Transverse colon (tissue), 4 donors: ENCODE data around the gene ZNF860. TPM values are rescaled to one million over a fixed set of nuclear protein-coding genes. Genes with fewer than 3 reads are reported as not detected.

Experiments
- DNase-seq: peaks from one replicate; pipeline ENCODE4 v3.0.0-alpha.2; 2019
- H3K27ac ChIP-seq, 4 donors: fragments of 200-600 bp; sonication (generic); 2 replicates each; pipeline ENCODE4 v1.5.1; 2016 to 2018; ENCODE audit warnings: inconsistent platforms in 4 of 4
- H3K27me3 ChIP-seq: fragments of 200-600 bp; sonication (generic); 2 replicates; pipeline ENCODE4 v1.5.1; 2017; ENCODE audit warnings: inconsistent platforms
- H3K36me3 ChIP-seq, 4 donors: fragments of 200-600 bp; sonication (generic); 2 replicates each; pipeline ENCODE4 v1.5.1; 2017 to 2019; ENCODE audit warnings: inconsistent platforms in 4 of 4
- H3K4me1 ChIP-seq, 4 donors: fragments of 200-600 bp; sonication (generic); 2 replicates each; pipeline ENCODE4 v1.5.1; 2017 to 2020; ENCODE audit warnings: inconsistent platforms in 4 of 4
- H3K4me3 ChIP-seq, 4 donors: fragments of 200-600 bp; sonication (generic); 1 replicate in 1 of 4; 2 replicates in 3 of 4; pipeline versions ENCODE4 v1.5.1 to v1.6.1; 2017 to 2019; ENCODE audit warnings: inconsistent platforms in 4 of 4
- H3K9me3 ChIP-seq, 2 donors: fragments of 200-600 bp; sonication (generic); 2 replicates each; pipeline ENCODE4 v1.5.1; 2017 to 2019; ENCODE audit warnings: inconsistent platforms in 2 of 2
- EP300 ChIP-seq: sonication (generic); formaldehyde crosslinking; IDR thresholded peaks from one replicate; pipeline ENCODE4 v1.6.1; 2017; ENCODE audit warnings: antibody characterized with exemption, low read depth
- POLR2A ChIP-seq: fragments of 450-650 bp; IDR thresholded peaks from one replicate; pipeline ENCODE4 v1.6.1; 2016; ENCODE audit warnings: antibody characterized with exemption, mild to moderate bottlenecking, moderate library complexity
- POLR2AphosphoS5 ChIP-seq, 3 donors: sonication (generic); formaldehyde crosslinking; IDR thresholded peaks; one replicate each; pipeline ENCODE4 v1.6.1; 2016; ENCODE audit warnings: antibody characterized with exemption in 3 of 3
- WGBS, 2 donors: methylation state at CpG; one replicate each; pipeline ENCODE4 v1.1.5; 2018; ENCODE audit warnings: low coverage in 1 of 2; 5-methylcytosine and 5-hydroxymethylcytosine counted together
- in situ Hi-C, 4 donors: fragments of 200-750 bp; cut with MboI; loops; one replicate each; pipeline versions ENCODE4 v1.15.0 to v1.15.1; 2017; ENCODE audit warnings: low sequenced_read_pairs in 3 of 4, low pct_ligation_motif_present in 1 of 4, low pct_unique_long_range_greater_than_20kb in 1 of 4
- intact Hi-C: fragments of 100-400 bp; cut with DNase I; formaldehyde crosslinking; loops from one replicate; pipeline ENCODE4 v1.15.1; 2023; ENCODE audit warnings: low total_unique reads
- small RNA-seq, 4 donors: library from RNA; depleted of rRNA; stranded (forward); fragments of <200 nt; gene quantifications; one replicate each; pipeline ENCODE3, GENCODE V24; 2016
- total RNA-seq, 4 donors: library from RNA; depleted of rRNA; stranded (reverse); fragments of >200 nt; gene quantifications; one replicate each; pipeline ENCODE4 v1.1.0, GENCODE V29; 2016
- TF ChIP-seq, protein P1 (sequence below), 5 experiments: fragments of 200-600 bp in 3 of 5; fragments of 450-650 bp in 2 of 5; sonication (generic) in 3 of 5; IDR thresholded peaks; 1 replicate in 2 of 5; 2 replicates in 3 of 5; pipeline ENCODE4 v1.5.1; 2016 to 2017; ENCODE audit warnings: antibody characterized with exemption in 5 of 5, inconsistent platforms in 3 of 5, mild to moderate bottlenecking in 2 of 5, moderate library complexity in 1 of 5

Gene ZNF860
- total RNA-seq, 4 donors from 2014 or later, result 0.41 to 5.4 (median 1.6) TPM; not detected in 1

DNA sequence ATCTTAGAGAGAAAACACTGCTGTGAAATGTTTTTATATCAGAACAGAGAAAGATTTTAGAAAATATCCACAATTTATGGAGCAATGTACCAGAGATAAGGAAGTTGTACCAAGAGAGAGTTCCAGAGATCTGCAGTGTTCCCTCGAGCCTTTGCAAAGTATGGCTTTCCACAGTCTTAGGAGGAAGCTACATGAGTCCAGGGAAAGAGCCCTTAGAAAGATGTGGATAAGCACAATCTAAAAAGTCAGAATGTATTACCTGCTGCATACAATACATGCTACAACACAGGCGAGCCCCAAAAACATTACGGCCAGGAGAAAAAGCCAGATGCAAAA lies 56.4 kb downstream of the ZNF860 start:
- TF ChIP-seq EP300 (no peak), POLR2A (no peak)
- TF ChIP-seq, protein P1, sequence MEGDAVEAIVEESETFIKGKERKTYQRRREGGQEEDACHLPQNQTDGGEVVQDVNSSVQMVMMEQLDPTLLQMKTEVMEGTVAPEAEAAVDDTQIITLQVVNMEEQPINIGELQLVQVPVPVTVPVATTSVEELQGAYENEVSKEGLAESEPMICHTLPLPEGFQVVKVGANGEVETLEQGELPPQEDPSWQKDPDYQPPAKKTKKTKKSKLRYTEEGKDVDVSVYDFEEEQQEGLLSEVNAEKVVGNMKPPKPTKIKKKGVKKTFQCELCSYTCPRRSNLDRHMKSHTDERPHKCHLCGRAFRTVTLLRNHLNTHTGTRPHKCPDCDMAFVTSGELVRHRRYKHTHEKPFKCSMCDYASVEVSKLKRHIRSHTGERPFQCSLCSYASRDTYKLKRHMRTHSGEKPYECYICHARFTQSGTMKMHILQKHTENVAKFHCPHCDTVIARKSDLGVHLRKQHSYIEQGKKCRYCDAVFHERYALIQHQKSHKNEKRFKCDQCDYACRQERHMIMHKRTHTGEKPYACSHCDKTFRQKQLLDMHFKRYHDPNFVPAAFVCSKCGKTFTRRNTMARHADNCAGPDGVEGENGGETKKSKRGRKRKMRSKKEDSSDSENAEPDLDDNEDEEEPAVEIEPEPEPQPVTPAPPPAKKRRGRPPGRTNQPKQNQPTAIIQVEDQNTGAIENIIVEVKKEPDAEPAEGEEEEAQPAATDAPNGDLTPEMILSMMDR (IDR thresholded peaks at IDR 0.05), result no peak
- in situ Hi-C loops, result loop anchor here in 1 of 4 donors (25.0 kb wide), 1 partner anchor 99 kb away; no protein-coding TSS in a partner anchor
- Histone ChIP-seq H3K27me3 (no peaks in the 10 kb centered on the region), H3K27ac (no peak overlapping the region), H3K36me3 (no peaks in the 10 kb centered on the region), H3K4me1 (no peaks in the 10 kb centered on the region), H3K4me3 (no peak overlapping the region), H3K9me3 (peaks cover 0 to 11% of the 10 kb centered on the region in 2 donors)
- DNase-seq, result no peak
- intact Hi-C loops, result no loop called here
- WGBS, 2 donors, result 78 to 81% methylated on average over 3 of the region's 3 CpGs

DNA sequence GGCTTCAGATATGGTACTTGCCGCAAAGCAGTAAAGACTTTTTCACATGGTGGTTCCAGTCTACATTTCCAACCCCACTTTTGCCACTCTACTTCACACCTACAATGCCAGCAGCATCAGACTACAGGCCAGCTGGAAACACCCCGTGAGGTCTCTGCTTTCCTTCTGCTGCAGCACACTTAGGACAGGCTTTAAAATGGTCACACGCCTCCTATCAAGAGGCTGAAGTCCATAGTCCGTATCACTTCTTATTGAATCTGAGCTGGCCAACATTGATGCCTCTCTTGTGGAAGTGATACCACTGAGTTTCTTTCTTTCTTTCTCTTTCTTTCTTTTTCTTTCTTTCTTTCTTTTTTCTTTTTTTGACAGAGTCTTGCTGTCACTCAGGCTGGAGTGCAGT lies 59.8 kb downstream of the ZNF860 start:
- intact Hi-C loops, result no loop called here
- Histone ChIP-seq H3K27me3 (no peaks in the 10 kb centered on the region), H3K4me1 (peaks cover 6 to 17% (median 13%) of the 10 kb centered on the region in 4 donors), H3K9me3 (peaks cover 0 to 15% of the 10 kb centered on the region in 2 donors), H3K27ac (peak overlapping the region in 1 of 4 donors; percentile 10), H3K36me3 (no peaks in the 10 kb centered on the region), H3K4me3 (no peak overlapping the region)
- 75 to 81% methylated on average over 4 of the region's 4 CpGs for WGBS, 2 donors
- peak; percentile 22 for DNase-seq
- in situ Hi-C loops, result loop anchor here in 1 of 4 donors (25.0 kb wide), 1 partner anchor 96 kb away; no protein-coding TSS in a partner anchor
- TF ChIP-seq POLR2A (no peak), POLR2AphosphoS5 (IDR thresholded peaks at IDR 0.05) (peak in 1 of 3 donors; percentile 22)

Small RNA genes within 50 kb of the gene (small RNA-seq; reads per million reads assigned to genes)
- 0 reads per million in 4 donors for gene RF00402

Other genes with a start within 250 kb of the ZNF860 start
- gene OSBPL10, start 488 bp upstream of the ZNF860 start, total RNA-seq, result 10 to 100 TPM in 3 of 4 donors, 1 to 10 TPM in 1; 10.0 to 34.8 (median 19.5) TPM
- gene GPD1L, start 124.9 kb downstream of the ZNF860 start, total RNA-seq, result 100 to 1,000 TPM in 1 of 4 donors, 10 to 100 TPM in 3; 35.6 to 107 (median 66.5) TPM